ENCODE data around the gene ZFAND3. TPM values are rescaled to one million over a fixed set of nuclear protein-coding genes. Genes with fewer than 3 reads are reported as not detected.

The ZFAND3 gene
- total RNA-seq, 1 experiment from 2014 or later, result 22.2 TPM

- TF ChIP-seq CTCF (conservative IDR thresholded peaks at IDR 0.05; ENCODE audit: low read depth, low read length) (no peak), EZH2phosphoT487 (IDR thresholded peaks at IDR 0.05; ENCODE audit: borderline replicate concordance, low read length) (no peak), EZH2 (IDR thresholded peaks at IDR 0.05; ENCODE audit: low read length, unreplicated experiment) (no peak)
- no peaks in the 10 kb centered on the region for H3K9me2 ChIP-seq (replicated peaks; ENCODE audit: low read length)
- H3K27ac ChIP-seq (ENCODE audit: low read length), result no peak overlapping the region
- H2AFZ ChIP-seq (ENCODE audit: low read length), result no peak overlapping the region
- H3K4me3 ChIP-seq (ENCODE audit: low read length), result no peak overlapping the region
- H3K9ac ChIP-seq (ENCODE audit: low read length), result no peak overlapping the region
- peaks cover 79% of the 10 kb centered on the region for H3K79me2 ChIP-seq (ENCODE audit: low read length)
- no peaks in the 10 kb centered on the region for H3K4me1 ChIP-seq (ENCODE audit: insufficient read depth, low read length)
- no peaks in the 10 kb centered on the region for H3F3A ChIP-seq (ENCODE audit: low read length, unreplicated experiment)
- intact Hi-C loops (cut with micrococcal nuclease), result no loop called here
- H3K36me3 ChIP-seq (ENCODE audit: low read depth, low read length), result peaks cover 7% of the 10 kb centered on the region
- ATAC-seq, result no peak
- CTCF ChIA-PET, result no interaction called here
- 0 out of 2 replicates have a peak, but pooled peaks cover 4% of the 10 kb centered on the region for H4K20me1 ChIP-seq (ENCODE audit: low read length)
- no peaks in the 10 kb centered on the region for H3K27me3 ChIP-seq (ENCODE audit: low read length)
- DNase-seq, result no peak
- POLR2A ChIA-PET (ENCODE audit: unreplicated experiment), result no interaction called here
- BruUV-seq (replicated peaks), result no TSS peak
- 0 out of 2 replicates have a peak, but pooled peaks cover 7% of the 10 kb centered on the region for H3K9me3 ChIP-seq (ENCODE audit: low read length)
- no peak overlapping the region for H3K4me2 ChIP-seq (ENCODE audit: low read length)
These were observed 155.4 kb downstream of the ZFAND3 start for GRCh38 chr6:37974943-37975342.

GRCh38 chr6:37977715-37978114 is 158.2 kb downstream of the ZFAND3 start:
- no peak for DNase-seq
- no peaks in the 10 kb centered on the region for H3K9me2 ChIP-seq (replicated peaks; ENCODE audit: low read length)
- H3K4me1 ChIP-seq (ENCODE audit: insufficient read depth, low read length), result no peaks in the 10 kb centered on the region
- TF ChIP-seq EZH2phosphoT487 (IDR thresholded peaks at IDR 0.05; ENCODE audit: borderline replicate concordance, low read length), result no peak
- TF ChIP-seq EZH2 (IDR thresholded peaks at IDR 0.05; ENCODE audit: low read length, unreplicated experiment), result no peak
- no peak for TF ChIP-seq CTCF (conservative IDR thresholded peaks at IDR 0.05; ENCODE audit: low read depth, low read length)
- peaks cover 85% of the 10 kb centered on the region for H3K79me2 ChIP-seq (ENCODE audit: low read length)
- H3K9ac ChIP-seq (ENCODE audit: low read length), result no peak overlapping the region
- no peaks in the 10 kb centered on the region for H3K27me3 ChIP-seq (ENCODE audit: low read length)
- H3F3A ChIP-seq (ENCODE audit: low read length, unreplicated experiment), result no peaks in the 10 kb centered on the region
- H4K20me1 ChIP-seq (ENCODE audit: low read length), result peaks cover 19% of the 10 kb centered on the region
- intact Hi-C loops (cut with micrococcal nuclease), result no loop called here
- H3K4me3 ChIP-seq (ENCODE audit: low read length), result no peak overlapping the region
- H2AFZ ChIP-seq (ENCODE audit: low read length), result no peak overlapping the region
- peaks cover 7% of the 10 kb centered on the region for H3K36me3 ChIP-seq (ENCODE audit: low read depth, low read length)
- no TSS peak for BruUV-seq (replicated peaks)
- no peak for ATAC-seq
- ChIA-PET CTCF (no interaction called here), POLR2A (ENCODE audit: unreplicated experiment) (no interaction called here)
- H3K9me3 ChIP-seq (ENCODE audit: low read length), result 0 out of 2 replicates have a peak, but pooled peaks cover 7% of the 10 kb centered on the region
- no peak overlapping the region for H3K27ac ChIP-seq (ENCODE audit: low read length)
- H3K4me2 ChIP-seq (ENCODE audit: low read length), result no peak overlapping the region

- TF ChIP-seq CTCF (conservative IDR thresholded peaks at IDR 0.05; ENCODE audit: low read depth, low read length), result no peak
- TF ChIP-seq EZH2 (IDR thresholded peaks at IDR 0.05; ENCODE audit: low read length, unreplicated experiment), result no peak
- TF ChIP-seq EZH2phosphoT487 (IDR thresholded peaks at IDR 0.05; ENCODE audit: borderline replicate concordance, low read length), result no peak
- Histone ChIP-seq H3F3A (ENCODE audit: low read length, unreplicated experiment) (no peaks in the 10 kb centered on the region), H3K79me2 (ENCODE audit: low read length) (peaks cover 80% of the 10 kb centered on the region), H3K9me2 (replicated peaks; ENCODE audit: low read length) (no peaks in the 10 kb centered on the region), H3K27ac (ENCODE audit: low read length) (no peak overlapping the region), H3K27me3 (ENCODE audit: low read length) (no peaks in the 10 kb centered on the region), H2AFZ (ENCODE audit: low read length) (no peak overlapping the region), H3K9ac (ENCODE audit: low read length) (no peak overlapping the region), H3K4me3 (ENCODE audit: low read length) (no peak overlapping the region), H3K36me3 (ENCODE audit: low read depth, low read length) (peaks cover 4% of the 10 kb centered on the region), H3K9me3 (ENCODE audit: low read length) (0 out of 2 replicates have a peak, but pooled peaks cover 6% of the 10 kb centered on the region), H3K4me2 (ENCODE audit: low read length) (no peak overlapping the region), H4K20me1 (ENCODE audit: low read length) (peaks cover 14% of the 10 kb centered on the region), H3K4me1 (ENCODE audit: insufficient read depth, low read length) (no peaks in the 10 kb centered on the region)
- no peak for ATAC-seq
- DNase-seq, result no peak
- no TSS peak for BruUV-seq (replicated peaks)
- CTCF ChIA-PET, result no interaction called here
- POLR2A ChIA-PET (ENCODE audit: unreplicated experiment), result no interaction called here
- intact Hi-C loops (cut with micrococcal nuclease), result no loop called here
These were observed 160.1 kb downstream of the ZFAND3 start for GRCh38 chr6:37979392-37980221.

All from PC-3 (cell line).